Natural killer cell (primary cell): ENCODE data around the gene FOXP3. TPM values are rescaled to one million over a fixed set of nuclear protein-coding genes. Genes with fewer than 3 reads are reported as not detected.

Experiments used
- ATAC-seq, 3 donors: fragments of 150-1000 bp in 2 of 3; fragments of 200-7000 bp in 1 of 3; cut with Tn5 transposase; 1 replicate in 1 of 3; 2 replicates in 2 of 3; pipeline ENCODE4 v1.10.0; 2021; ENCODE audit warnings: mild to moderate bottlenecking in 2 of 3, moderate library complexity in 2 of 3
- DNase-seq, 2 donors: peaks; one replicate each; pipeline versions ENCODE4 v3.0.0 to v3.0.0-alpha.2; 2013 to 2021; ENCODE audit warnings: mixed read lengths in 1 of 2
- H3K27ac ChIP-seq: one replicate; pipeline ENCODE4 v1.5.1; 2013; ENCODE audit warnings: mild to moderate bottlenecking, low read length
- H3K27me3 ChIP-seq: one replicate; pipeline ENCODE4 v1.6.1; 2013; ENCODE audit warnings: low read length; ENCODE audit not compliant: control insufficient read depth, insufficient read depth
- H3K36me3 ChIP-seq: one replicate; pipeline ENCODE4 v1.6.1; 2013; ENCODE audit warnings: low read length; ENCODE audit not compliant: control insufficient read depth, insufficient read depth
- H3K4me1 ChIP-seq: one replicate; pipeline ENCODE4 v1.6.1; 2013; ENCODE audit warnings: low read length; ENCODE audit not compliant: control insufficient read depth, insufficient read depth
- H3K4me3 ChIP-seq: one replicate; pipeline ENCODE4 v1.5.1; 2013; ENCODE audit warnings: low read length
- H3K9me3 ChIP-seq: one replicate; pipeline ENCODE4 v1.6.1; 2013; ENCODE audit warnings: low read length; ENCODE audit not compliant: control insufficient read depth, insufficient read depth
- H3K27ac Mint-ChIP-seq, 2 donors: one replicate each; pipeline ENCODE4 v1.8.0; 2022; ENCODE audit warnings: mild to moderate bottlenecking in 2 of 2, mixed read lengths in 2 of 2, moderate library complexity in 1 of 2
- H3K27me3 Mint-ChIP-seq, 2 donors: one replicate each; pipeline ENCODE4 v1.8.0; 2022; ENCODE audit warnings: low read depth in 2 of 2, mixed read lengths in 2 of 2
- H3K36me3 Mint-ChIP-seq: one replicate; pipeline ENCODE4 v1.8.0; 2022; ENCODE audit warnings: mixed read lengths
- H3K4me1 Mint-ChIP-seq, 2 donors: one replicate each; pipeline ENCODE4 v1.8.0; 2022; ENCODE audit warnings: mixed read lengths in 2 of 2
- H3K4me3 Mint-ChIP-seq: one replicate; pipeline ENCODE4 v1.8.0; 2022; ENCODE audit warnings: mild to moderate bottlenecking, moderate library complexity, mixed read lengths
- H3K9me3 Mint-ChIP-seq, 2 donors: one replicate each; pipeline ENCODE4 v1.8.0; 2022; ENCODE audit warnings: mixed read lengths in 2 of 2
- CTCF ChIP-seq: fragments of 200-600 bp; IDR thresholded peaks from one replicate; pipeline ENCODE4 v1.8.0; 2022; ENCODE audit warnings: antibody characterized with exemption
- WGBS: methylation state at CpG from one replicate; pipeline ENCODE4 v1.1.7; 2013; ENCODE audit warnings: missing lambda C conversion rate; ENCODE audit not compliant: insufficient coverage; 5-methylcytosine and 5-hydroxymethylcytosine counted together
- intact Hi-C: fragments of 100-400 bp; cut with micrococcal nuclease; formaldehyde crosslinking; loops from one replicate; pipeline ENCODE4 v1.14.2; 2022
- total RNA-seq, 4 donors: library from RNA; stranded (reverse); fragments of 120-200 nt in 1 of 4; gene quantifications; one replicate each; pipeline versions ENCODE4 v1.2.3 to v1.2.4, GENCODE V29; 2013 to 2022

FOXP3 gene
- total RNA-seq, 3 donors from 2014 or later (not counting 1 experiment from before 2014, with no cell fraction given): 0.09 to 0.32 (median 0.20) TPM

- peaks cover 18% of the 10 kb centered on the region for H3K4me1 ChIP-seq
- Mint-ChIP-seq H3K27ac (no peak overlapping the region), H3K36me3 (no peaks in the 10 kb centered on the region), H3K4me1 (peaks cover 0 to 19% of the 10 kb centered on the region in 2 donors), H3K4me3 (no peak overlapping the region), H3K9me3 (no peaks in the 10 kb centered on the region), H3K27me3 (no peaks in the 10 kb centered on the region)
- H3K9me3 ChIP-seq: no peaks in the 10 kb centered on the region
- 59% methylated on average over 2 of the region's 2 CpGs for WGBS
- no peaks in the 10 kb centered on the region for H3K36me3 ChIP-seq
- no peaks in the 10 kb centered on the region for H3K27me3 ChIP-seq
- no peak overlapping the region for H3K27ac ChIP-seq
- no peak overlapping the region for H3K4me3 ChIP-seq
- intact Hi-C loops: no loop called here
- no peak for ATAC-seq
- no peak for DNase-seq
- TF ChIP-seq CTCF: no peak
Measured at GRCh38 chrX:49202022-49202421, 62.5 kb downstream of the FOXP3 start.

Other genes with a start within 250 kb of the FOXP3 start
- gene TFE3, start 221.4 kb downstream of the FOXP3 start, total RNA-seq: 10 to 100 TPM; 43.8 to 57.5 (median 43.9) TPM
- gene CCDC120, start 205.7 kb downstream of the FOXP3 start, total RNA-seq: 10 to 100 TPM; 12.5 to 14.2 (median 13.0) TPM
- gene PRAF2, start 190.7 kb downstream of the FOXP3 start, total RNA-seq: 10 to 100 TPM; 18.1 to 24.8 (median 19.9) TPM
- 100 to 1,000 TPM; 116 to 142 (median 134) TPM for gene WDR45, start 184.8 kb downstream of the FOXP3 start, total RNA-seq
- gene GPKOW, start 141.0 kb downstream of the FOXP3 start, total RNA-seq: 10 to 100 TPM; 22.4 to 26.0 (median 25.3) TPM
- 1 to 10 TPM in 2 of 3 donors, under 1 TPM in 1; 1.00 to 1.7 (median 1.2) TPM for gene MAGIX, start 102.0 kb downstream of the FOXP3 start, total RNA-seq
- gene PLP2, start 92.8 kb downstream of the FOXP3 start, total RNA-seq: 10 to 100 TPM; 29.3 to 69.7 (median 34.8) TPM
- 1 to 10 TPM; 6.2 to 7.9 (median 6.3) TPM for gene PRICKLE3, start 78.3 kb downstream of the FOXP3 start, total RNA-seq
- 1 to 10 TPM in 1 of 3 donors, under 1 TPM in 2; 0.36 to 1.0 (median 0.80) TPM for gene SYP, start 64.5 kb downstream of the FOXP3 start, total RNA-seq
- 1 to 10 TPM in 1 of 3 donors, under 1 TPM in 2; 0.48 to 1.1 (median 0.66) TPM for gene CACNA1F, start 31.4 kb downstream of the FOXP3 start, total RNA-seq
- gene CCDC22, start 29.2 kb downstream of the FOXP3 start, total RNA-seq: 10 to 100 TPM; 19.6 to 22.8 (median 22.1) TPM
- 1 to 10 TPM; 2.9 to 4.3 (median 3.6) TPM for gene PPP1R3F, start 5.1 kb upstream of the FOXP3 start, total RNA-seq
- not detected for gene GAGE10, start 38.9 kb upstream of the FOXP3 start, total RNA-seq
- not detected for gene GAGE12J, start 57.3 kb upstream of the FOXP3 start, total RNA-seq
- not detected for gene GAGE13, start 66.9 kb upstream of the FOXP3 start, total RNA-seq